Measurements from ENCODE around the gene TMEM31.
A peak's percentile ranks its signal among the peaks of the same experiment; 100 is the strongest.

Gene TMEM31

GRCh38 chrX:103710609-103711008, at the start of gene TMEM31:
Gene TMEM31, plus strand, starts transcription at chrX:103710909. Its CDS starts 1,350 bp downstream, at chrX:103712259.
- no peak for DNase-seq

GRCh38 chrX:103663981-103664762, 46.5 kb upstream of the TMEM31 start:
- no peak for DNase-seq

GRCh38 chrX:103666202-103667107, 44.3 kb upstream of the TMEM31 start:
- no peak for DNase-seq

- no peak for DNase-seq
These were observed 41.0 kb upstream of the TMEM31 start for GRCh38 chrX:103669745-103670144.

- no peak for DNase-seq
These were observed 35.9 kb upstream of the TMEM31 start for GRCh38 chrX:103674531-103675454.

- DNase-seq, result no peak
These were observed 32.3 kb upstream of the TMEM31 start for GRCh38 chrX:103678199-103678993.

- no peak for DNase-seq
These were observed 29.3 kb upstream of the TMEM31 start for GRCh38 chrX:103681443-103681842.

GRCh38 chrX:103685396-103685795, 25.3 kb upstream of the TMEM31 start:
- no peak for DNase-seq

GRCh38 chrX:103686199-103687072, 24.3 kb upstream of the TMEM31 start, which contains the start of gene MORF4L2:
Gene MORF4L2, minus strand, starts transcription at chrX:103686699. Its CDS starts 9,672 bp downstream, at chrX:103677027.
- DNase-seq, result peak; percentile 84

- DNase-seq, result peak; percentile 8
These were observed 23.5 kb upstream of the TMEM31 start for GRCh38 chrX:103687073-103687695.

- peak; percentile 37 for DNase-seq
These were observed 23.0 kb upstream of the TMEM31 start for GRCh38 chrX:103687696-103688201.

- DNase-seq, result no peak
These were observed 21.8 kb upstream of the TMEM31 start for GRCh38 chrX:103688946-103689345.

GRCh38 chrX:103691059-103691458, 19.6 kb upstream of the TMEM31 start:
- no peak for DNase-seq

GRCh38 chrX:103697687-103698086, 13.0 kb upstream of the TMEM31 start:
- DNase-seq, result no peak

- DNase-seq, result no peak
These were observed 11.5 kb upstream of the TMEM31 start for GRCh38 chrX:103699243-103699642.

GRCh38 chrX:103704863-103705262, 5.8 kb upstream of the TMEM31 start:
- DNase-seq, result no peak

- no peak for DNase-seq
These were observed 6.3 kb downstream of the TMEM31 start for GRCh38 chrX:103716962-103717361.

- DNase-seq, result no peak
These were observed 7.4 kb downstream of the TMEM31 start for GRCh38 chrX:103718120-103718519.

- DNase-seq, result no peak
These were observed 11.8 kb downstream of the TMEM31 start for GRCh38 chrX:103722505-103722904.

- DNase-seq, result no peak
These were observed 15.8 kb downstream of the TMEM31 start for GRCh38 chrX:103726477-103726876.
